HT-29 (cell line): Measurements from ENCODE around the gene IGFL1. TPM values are rescaled to one million over a fixed set of nuclear protein-coding genes. Genes with fewer than 3 reads are reported as not detected.
"Not testable (repeated sequence)": the region's sequence is repeated elsewhere in the genome, so short reads cannot be mapped to it uniquely, and the experiment has no call there.

Source experiments
- DNase-seq: peaks from one replicate; pipeline ENCODE4 v3.0.0-alpha.2; 2015; ENCODE audit warnings: low spot score
- total RNA-seq: library from RNA; depleted of rRNA; stranded (reverse); fragments of >200 nt; shearing (Covaris generic); gene quantifications from 2 replicates; pipeline ENCODE4 v1.2.3, GENCODE V29; 2014

IGFL1 gene
- total RNA-seq, 1 experiment from 2014 or later = not detected

- peak; percentile 65 for DNase-seq
Measured at GRCh38 chr19:46221981-46222610, 7.4 kb upstream of the IGFL1 start.

DNA sequence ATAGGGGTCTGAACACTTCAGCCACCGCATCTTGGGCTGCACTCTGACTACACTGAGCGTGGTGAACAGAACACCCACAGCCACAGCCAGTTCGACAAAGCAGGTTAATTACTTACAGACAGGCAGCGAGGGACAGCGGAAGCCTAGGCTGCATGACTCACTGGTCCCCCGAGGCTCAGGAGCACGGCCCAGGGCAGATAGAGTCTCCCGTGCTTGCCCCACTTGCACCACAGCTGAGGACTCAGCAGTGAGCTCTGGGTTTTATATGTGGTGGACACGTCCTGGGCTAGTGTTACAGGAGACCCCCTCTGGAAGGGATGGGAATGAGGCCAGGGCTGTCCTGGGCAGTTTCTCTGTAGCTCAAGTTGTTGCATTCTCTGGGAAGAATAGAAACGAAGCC is 5.8 kb upstream of the IGFL1 start:
- not testable (repeated sequence) for DNase-seq

GRCh38 chr19:46224773-46225172 is 4.8 kb upstream of the IGFL1 start:
- DNase-seq = no peak

GRCh38 chr19:46225558-46226004 is 4.0 kb upstream of the IGFL1 start:
- no peak for DNase-seq

- DNase-seq = no peak
Measured at GRCh38 chr19:46226438-46226973, 3.0 kb upstream of the IGFL1 start.

GRCh38 chr19:46232029-46232428 is 2.5 kb downstream of the IGFL1 start:
- no peak for DNase-seq

- DNase-seq = no peak
Measured at GRCh38 chr19:46232468-46232867, 2.9 kb downstream of the IGFL1 start.

DNA sequence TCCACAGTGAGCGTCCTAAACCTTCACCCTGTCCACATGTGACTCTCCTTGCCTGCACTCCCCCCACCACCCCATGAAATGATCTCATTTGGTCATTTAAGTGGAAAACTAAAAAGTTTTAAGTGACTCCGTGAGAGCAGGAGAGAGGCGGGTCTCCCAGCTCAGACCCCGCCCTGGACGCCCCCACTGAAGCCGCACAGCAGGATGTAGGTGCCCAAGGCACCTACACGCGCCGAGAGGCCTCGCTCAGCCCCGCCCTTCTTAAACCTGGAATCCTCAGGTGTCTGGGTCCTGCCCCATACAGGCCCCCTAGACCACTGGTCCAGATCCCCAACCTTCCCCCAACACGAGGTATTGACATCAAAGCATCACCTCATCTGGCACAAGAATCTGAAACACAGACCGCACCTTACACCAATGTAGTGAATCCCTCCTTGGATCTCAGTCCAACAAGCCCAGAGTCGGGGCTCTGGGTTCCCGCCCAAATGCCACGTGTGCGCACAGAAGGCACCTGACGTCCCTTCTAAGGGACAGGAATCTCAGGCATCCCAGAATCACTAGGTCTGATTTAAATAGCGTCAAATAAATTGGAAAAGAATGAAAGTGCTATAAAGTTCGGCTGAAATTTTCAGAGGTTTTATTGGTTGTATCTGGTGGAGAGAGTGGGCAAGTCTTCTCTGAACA is 3.5 kb downstream of the IGFL1 start:
- DNase-seq = no peak

DNA sequence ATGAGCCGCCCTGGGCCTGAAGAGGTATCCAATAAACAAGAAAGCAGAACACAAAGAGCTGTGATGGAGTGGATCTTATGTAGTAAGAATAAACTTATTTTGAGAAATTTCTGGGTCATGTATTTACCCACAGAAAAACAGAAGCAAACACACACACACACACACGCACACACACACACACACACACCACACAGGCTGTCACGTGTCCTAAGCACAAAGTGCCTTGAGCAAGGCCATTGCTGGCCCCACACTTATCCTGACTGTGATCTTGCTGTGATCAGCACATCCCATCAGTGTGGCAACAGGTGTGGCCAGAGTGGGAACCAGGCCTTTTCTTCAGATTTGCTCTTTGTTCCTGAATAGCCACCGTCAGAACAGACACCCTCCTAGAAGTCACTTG is 4.3 kb downstream of the IGFL1 start:
- DNase-seq = not testable (repeated sequence)

DNA sequence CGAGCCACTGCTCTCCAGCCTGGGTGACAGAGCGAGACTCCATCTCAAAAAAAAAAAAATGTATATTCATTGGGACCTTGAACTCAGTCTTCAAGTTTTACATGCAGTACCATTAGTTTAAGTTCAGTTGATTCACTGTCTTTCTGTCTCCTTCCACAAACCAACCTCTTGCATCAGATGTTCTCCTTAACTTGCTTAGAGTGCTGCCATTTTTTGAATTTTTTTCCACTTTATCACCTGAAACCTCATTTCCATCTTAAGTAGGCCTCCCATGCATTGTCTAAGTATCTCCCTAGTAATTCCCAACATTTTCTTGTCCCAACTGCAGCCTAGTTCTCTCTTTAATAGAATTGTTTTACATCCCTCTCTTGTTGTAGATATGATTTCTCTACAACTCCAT is 8.6 kb downstream of the IGFL1 start:
- not testable (repeated sequence) for DNase-seq

- no peak for DNase-seq
Measured at GRCh38 chr19:46239193-46240024, 9.9 kb downstream of the IGFL1 start.

- no peak for DNase-seq
Measured at GRCh38 chr19:46240693-46241092, 11.2 kb downstream of the IGFL1 start.

GRCh38 chr19:46241626-46242025 is 12.1 kb downstream of the IGFL1 start:
- no peak for DNase-seq

GRCh38 chr19:46243081-46243654 is 13.6 kb downstream of the IGFL1 start:
- DNase-seq = not testable (repeated sequence)

GRCh38 chr19:46250076-46250735 is 20.7 kb downstream of the IGFL1 start:
- DNase-seq = peak; percentile 37

DNA sequence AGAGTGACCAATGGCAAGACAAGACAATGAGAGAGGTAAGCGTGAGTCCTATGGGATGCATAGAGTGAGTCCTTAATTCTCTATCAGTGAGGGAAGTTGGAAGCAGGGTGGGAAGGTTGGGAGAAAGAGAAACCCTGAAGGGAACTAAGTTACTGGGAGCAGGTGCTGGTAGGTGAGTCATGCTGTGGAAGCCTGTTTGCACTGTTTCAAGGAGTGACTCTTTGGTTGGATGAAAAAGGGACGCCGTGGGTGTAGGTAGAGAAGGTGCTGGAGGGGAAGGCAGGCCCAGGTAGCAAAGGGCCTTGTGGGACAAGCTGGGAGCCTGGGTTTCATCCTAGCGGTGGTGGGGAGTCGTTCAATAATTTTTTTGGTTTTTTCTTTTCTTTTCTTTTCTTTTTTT is 21.9 kb downstream of the IGFL1 start:
- peak; percentile 45 for DNase-seq

GRCh38 chr19:46254776-46255175 is 25.2 kb downstream of the IGFL1 start:
- DNase-seq = peak; percentile 62

DNA sequence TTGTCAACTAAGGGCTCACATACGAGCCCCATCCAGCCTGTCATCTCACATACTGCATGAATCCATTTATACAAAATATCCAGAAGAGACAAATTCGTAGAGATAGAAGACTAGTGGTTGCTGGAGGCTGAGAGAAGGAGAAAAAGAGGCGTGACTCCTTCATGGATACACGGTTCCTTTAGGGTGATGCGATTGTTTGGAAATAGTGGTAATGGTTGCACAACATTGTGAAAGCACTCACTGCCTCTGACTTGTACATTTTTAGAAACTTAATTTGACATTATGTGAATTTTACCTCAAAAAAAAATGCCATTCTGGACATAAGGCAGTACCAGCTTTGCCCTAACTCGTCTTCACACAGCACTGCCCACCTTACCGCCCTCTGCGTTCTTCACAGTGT is 27.3 kb downstream of the IGFL1 start:
- DNase-seq = no peak

- not testable (repeated sequence) for DNase-seq
Measured at GRCh38 chr19:46261501-46261900, 32.0 kb downstream of the IGFL1 start.

DNA sequence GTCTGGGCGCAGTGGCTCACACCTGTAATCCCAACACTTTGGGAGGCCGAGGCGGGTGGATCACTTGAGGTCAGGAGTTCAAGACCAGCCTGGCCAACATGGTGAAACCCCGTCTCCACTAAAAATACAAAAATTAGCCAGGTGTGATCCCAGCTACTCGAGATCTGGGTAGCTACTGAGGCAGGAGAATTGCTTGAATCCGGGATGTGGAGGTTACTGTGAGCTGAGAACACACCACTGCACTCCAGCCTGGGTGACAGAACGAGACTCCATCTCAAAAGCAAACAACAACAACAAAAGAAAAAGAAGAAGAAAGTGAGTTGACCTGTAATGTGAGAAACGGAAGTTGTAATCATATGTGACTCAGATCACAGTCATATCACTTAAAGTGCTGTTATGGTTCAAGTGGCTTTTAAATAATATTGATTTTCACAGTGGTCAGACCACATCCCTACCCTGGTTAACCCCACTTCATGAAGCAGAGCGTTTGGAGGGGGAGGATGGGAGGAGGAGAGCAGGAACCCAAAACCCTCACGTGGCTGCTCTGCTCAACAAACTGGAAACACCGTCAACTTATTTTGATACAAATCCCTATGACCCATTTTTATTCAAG is 33.2 kb downstream of the IGFL1 start:
- DNase-seq = peak; percentile 70

DNA sequence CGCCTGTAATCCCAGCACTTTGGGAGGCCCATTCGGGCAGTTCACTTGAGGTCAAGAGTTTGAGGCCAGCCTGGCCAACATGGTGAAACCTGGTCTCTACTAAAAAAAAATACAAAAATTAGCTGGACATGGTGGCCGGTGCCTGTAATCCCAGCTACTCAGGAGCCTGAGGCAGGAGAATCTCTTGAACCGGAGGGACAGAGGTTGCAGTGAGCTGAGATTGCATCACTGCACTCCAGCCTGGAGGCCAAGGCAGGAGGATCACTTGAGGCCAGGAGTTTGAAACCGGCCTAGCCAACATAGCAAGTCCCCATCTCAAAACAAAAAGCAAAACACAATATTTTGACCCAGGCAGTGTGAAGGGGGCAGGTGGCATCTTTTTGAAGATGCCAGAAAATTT is 35.3 kb downstream of the IGFL1 start:
- not testable (repeated sequence) for DNase-seq
